SK-N-SH (cell line): ENCODE measurements around the gene PDE9A. TPM values are rescaled to one million over a fixed set of nuclear protein-coding genes. Genes with fewer than 3 reads are reported as not detected.

ENCODE experiments used
- CTCF ChIA-PET: fragments of 300-600, 350-600 bp; formaldehyde crosslinking; extraction: SDS; loops from one replicate; lab custom pipeline; 2021; lab: Yijun Ruan, JAX
- POLR2A ChIA-PET: fragments of 350-600 bp; sonication (Branson Sonifier 250); formaldehyde crosslinking; extraction: SDS; loops from one replicate; lab custom pipeline; 2020; ENCODE audit warnings: antibody characterized with exemption, inconsistent platforms; lab: Yijun Ruan, JAX
- DNase-seq: peaks from one replicate; pipeline ENCODE4 v3.0.0; 2012
- H2AFZ ChIP-seq: fragments of 200-600 bp; sonication (generic); 2 replicates; pipeline ENCODE4 v1.8.1; 2016; ENCODE audit warnings: antibody characterized with exemption, mild to moderate bottlenecking, low read depth
- H3F3A ChIP-seq: fragments of 200-600 bp; sonication (generic); replicated peaks from 2 replicates; pipeline ENCODE3; 2016; ENCODE audit warnings: antibody characterized with exemption, mild to moderate bottlenecking; ENCODE audit not compliant: insufficient read depth
- H3K27ac ChIP-seq, 2 experiments: fragments of 200-500 bp in 1 of 2; fragments of 200-600 bp in 1 of 2; sonication (Bioruptor generic) in 1 of 2; sonication (generic), shearing (Covaris generic) in 1 of 2; 2 replicates each; pipeline versions ENCODE4 v1.5.1 to v1.6.1; 2014 to 2016; ENCODE audit warnings: low read depth in 2 of 2, inconsistent platforms in 1 of 2, low read length in 1 of 2, mild to moderate bottlenecking in 1 of 2, mixed read lengths in 1 of 2
- H3K27me3 ChIP-seq: fragments of 200-600 bp; sonication (generic), shearing (Covaris generic); 2 replicates; pipeline ENCODE4 v1.6.1; 2016; ENCODE audit warnings: mixed run types; ENCODE audit not compliant: insufficient read depth
- H3K36me3 ChIP-seq, 2 experiments: fragments of 200-500 bp in 1 of 2; fragments of 200-600 bp in 1 of 2; sonication (Bioruptor generic) in 1 of 2; sonication (generic) in 1 of 2; replicated peaks in 1 of 2; 2 replicates each; pipeline versions ENCODE3 to v1.5.1; 2014 to 2016; ENCODE audit warnings: low read length in 1 of 2, mild to moderate bottlenecking in 1 of 2; ENCODE audit not compliant: insufficient read depth in 2 of 2, control insufficient read depth in 1 of 2
- H3K4me1 ChIP-seq, 2 experiments: fragments of 200-500 bp in 1 of 2; fragments of 200-600 bp in 1 of 2; sonication (Bioruptor generic) in 1 of 2; sonication (generic), shearing (Covaris generic) in 1 of 2; 2 replicates each; pipeline versions ENCODE4 v1.5.1 to v1.6.1; 2014 to 2016; ENCODE audit warnings: low read depth in 1 of 2, low read length in 1 of 2, mixed run types in 1 of 2; ENCODE audit not compliant: insufficient read depth in 2 of 2, control insufficient read depth in 1 of 2
- H3K4me2 ChIP-seq: fragments of 200-600 bp; sonication (generic), shearing (Covaris generic); 2 replicates; pipeline ENCODE4 v1.6.1; 2017; ENCODE audit warnings: mixed run types
- H3K4me3 ChIP-seq, 2 experiments: fragments of 200-500 bp in 1 of 2; fragments of 200-600 bp in 1 of 2; sonication (Bioruptor generic) in 1 of 2; sonication (generic), shearing (Covaris generic) in 1 of 2; 2 replicates each; pipeline versions ENCODE4 v1.5.1 to v1.8.1; 2014 to 2016; ENCODE audit warnings: low read depth in 2 of 2, inconsistent platforms in 1 of 2, low read length in 1 of 2, mild to moderate bottlenecking in 1 of 2, mixed read lengths in 1 of 2, moderate library complexity in 1 of 2
- H3K79me2 ChIP-seq: fragments of 200-600 bp; sonication (generic); 2 replicates; pipeline ENCODE4 v1.8.1; 2017; ENCODE audit warnings: mild to moderate bottlenecking; ENCODE audit not compliant: insufficient read depth
- H3K9ac ChIP-seq: fragments of 200-600 bp; sonication (generic); 2 replicates; pipeline ENCODE4 v1.6.1; 2017; ENCODE audit warnings: mixed run types
- H3K9me2 ChIP-seq: fragments of 200-600 bp; sonication (generic); 2 replicates; pipeline ENCODE4 v1.6.1; 2017; ENCODE audit warnings: mixed run types
- H3K9me3 ChIP-seq: fragments of 200-600 bp; sonication (generic); 2 replicates; pipeline ENCODE4 v1.6.1; 2017; ENCODE audit warnings: mixed run types, mild to moderate bottlenecking, moderate library complexity
- H4K20me1 ChIP-seq: fragments of 200-600 bp; sonication (generic); 2 replicates; pipeline ENCODE4 v1.6.1; 2017; ENCODE audit warnings: mild to moderate bottlenecking, mixed run types; ENCODE audit not compliant: insufficient read depth
- CHD2 ChIP-seq: fragments of 150-350 bp; IDR thresholded peaks from 2 replicates; pipeline ENCODE4 v1.6.1; 2018; ENCODE audit warnings: low read length; ENCODE audit not compliant: partially characterized antibody
- EZH2phosphoT487 ChIP-seq: fragments of 200-600 bp; sonication (generic); IDR thresholded peaks from 2 replicates; pipeline ENCODE4 v1.6.1; 2017; ENCODE audit warnings: low read depth, mixed run types, mild to moderate bottlenecking, antibody characterized with exemption, moderate library complexity, borderline replicate concordance
- FOXJ3 ChIP-seq: sonication (generic); formaldehyde crosslinking; IDR thresholded peaks from 2 replicates; pipeline ENCODE4 v1.5.1; 2020; ENCODE audit warnings: mild to moderate bottlenecking, missing genetic modification reagents
- IRF3 ChIP-seq: fragments of 150-350 bp; IDR thresholded peaks from 2 replicates; pipeline ENCODE4 v1.6.1; 2016; ENCODE audit warnings: mild to moderate bottlenecking, low read depth, low read length
- JUND ChIP-seq: IDR thresholded peaks from 2 replicates; pipeline ENCODE4 v1.4.0; 2012
- MAX ChIP-seq: IDR thresholded peaks from 2 replicates; pipeline ENCODE4 v1.4.0; 2012; ENCODE audit warnings: low read depth
- MEF2A ChIP-seq: IDR thresholded peaks from 2 replicates; pipeline ENCODE4 v1.4.0; 2012; ENCODE audit warnings: low read depth, borderline replicate concordance
- NFIC ChIP-seq: IDR thresholded peaks from 2 replicates; pipeline ENCODE4 v1.4.0; 2012; ENCODE audit warnings: borderline replicate concordance
- NRF1 ChIP-seq: IDR thresholded peaks from 2 replicates; pipeline ENCODE4 v1.6.1; 2012; ENCODE audit warnings: low read depth, mild to moderate bottlenecking, low read length
- PBX3 ChIP-seq: IDR thresholded peaks from 2 replicates; pipeline ENCODE4; 2012
- RAD21 ChIP-seq: IDR thresholded peaks from 2 replicates; pipeline ENCODE4 v1.6.1; 2012; ENCODE audit warnings: mild to moderate bottlenecking, low read length
- RCOR1 ChIP-seq: fragments of 150-350 bp; IDR thresholded peaks from 2 replicates; pipeline ENCODE4 v1.6.1; 2017; ENCODE audit warnings: antibody characterized with exemption, low read length
- RFX5 ChIP-seq: IDR thresholded peaks from 2 replicates; pipeline ENCODE4 v1.6.1; 2012; ENCODE audit warnings: mild to moderate bottlenecking, improper control_type of control experiment, low read length
- RXRA ChIP-seq: IDR thresholded peaks from 2 replicates; pipeline ENCODE4 v1.4.0; 2012; ENCODE audit warnings: low read depth, mild to moderate bottlenecking, borderline replicate concordance
- SIN3A ChIP-seq: IDR thresholded peaks from 2 replicates; pipeline ENCODE4 v1.6.1; 2012; ENCODE audit warnings: low read depth, mild to moderate bottlenecking, low read length, moderate library complexity, borderline replicate concordance
- TAF1 ChIP-seq: IDR thresholded peaks from 2 replicates; pipeline ENCODE4 v1.6.1; 2012; ENCODE audit warnings: low read depth, mild to moderate bottlenecking, low read length, moderate library complexity, borderline replicate concordance
- TCF12 ChIP-seq: IDR thresholded peaks from 2 replicates; pipeline ENCODE4 v1.4.0; 2012
- USF1 ChIP-seq: IDR thresholded peaks from 2 replicates; pipeline ENCODE4 v1.4.0; 2012; ENCODE audit warnings: low read depth, borderline replicate concordance
- USF2 ChIP-seq: fragments of 150-350 bp; IDR thresholded peaks from 2 replicates; pipeline ENCODE4 v1.6.1; 2017; ENCODE audit warnings: antibody characterized with exemption, low read length, low read depth, borderline replicate concordance
- YY1 ChIP-seq: IDR thresholded peaks from 2 replicates; pipeline ENCODE4 v1.4.0; 2012; ENCODE audit warnings: low read depth, mild to moderate bottlenecking
- ZBTB33 ChIP-seq: IDR thresholded peaks from 2 replicates; pipeline ENCODE4 v1.4.0; 2012; ENCODE audit warnings: low read depth, borderline replicate concordance
- WGBS: methylation state at CpG from one replicate; pipeline ENCODE4 v1.1.6; 2017; ENCODE audit warnings: low lambda C conversion rate; 5-methylcytosine and 5-hydroxymethylcytosine counted together
- polyA plus RNA-seq, 3 experiments: library from polyadenylated mRNA; depleted of rRNA; stranded (reverse); fragments of >200 nt; gene quantifications; 2 replicates each; pipeline ENCODE4 v1.2.3, GENCODE V29; 2012

Gene PDE9A
- polyA plus RNA-seq, 1 of the 3 experiments (the other 2 are of a cell fraction): 0.28 TPM

- TF ChIP-seq IRF3 (no peak), JUND (no peak), RCOR1 (no peak), YY1 (no peak), PBX3 (no peak), EZH2phosphoT487 (no peak), RFX5 (no peak), CHD2 (no peak)
These were observed 133.5 kb downstream of the PDE9A start (continued) for GRCh38 chr21:42786884-42787283.

GRCh38 chr21:42787613-42788012 is 134.2 kb downstream of the PDE9A start:
- H3K4me3 ChIP-seq: no peak overlapping the region
- no peaks in the 10 kb centered on the region for H3K36me3 ChIP-seq
- TF ChIP-seq NFIC (no peak), TAF1 (no peak), USF1 (no peak), RXRA (no peak), RAD21 (no peak), RCOR1 (no peak), TCF12 (no peak), MAX (no peak), FOXJ3 (CRISPR knock-in tag) (no peak), NRF1 (no peak), ZBTB33 (no peak), MEF2A (no peak), SIN3A (no peak), IRF3 (no peak), USF2 (no peak)
- H3K79me2 ChIP-seq: no peaks in the 10 kb centered on the region
- H3K9me3 ChIP-seq: no peaks in the 10 kb centered on the region
- no peaks in the 10 kb centered on the region for H4K20me1 ChIP-seq
- H3K27me3 ChIP-seq: no peaks in the 10 kb centered on the region
- no peak overlapping the region for H3K9ac ChIP-seq
- no peaks in the 10 kb centered on the region for H3F3A ChIP-seq
- no peak overlapping the region for H3K27ac ChIP-seq
- no peak overlapping the region for H3K4me2 ChIP-seq
- WGBS: 76% methylated on average over 4 of the region's 4 CpGs
- DNase-seq: no peak
- no peaks in the 10 kb centered on the region for H3K9me2 ChIP-seq
- ChIA-PET POLR2A (no interaction called here), CTCF (interaction anchor here (2.0 kb wide), 1 partner anchor 30 kb away, joined by 5 read pairs; no protein-coding TSS in a partner anchor)
- H2AFZ ChIP-seq: no peak overlapping the region
- H3K4me1 ChIP-seq: peaks cover 0 to 9% of the 10 kb centered on the region in 2 experiments; a peak in 1 of 4 replicates
